Panc1 (cell line): ENCODE results near the gene RASL10A. TPM values are rescaled to one million over a fixed set of nuclear protein-coding genes. Genes with fewer than 3 reads are reported as not detected.
A peak's percentile ranks its signal among the peaks of the same experiment; 100 is the strongest.

ENCODE experiments used
- ATAC-seq: fragments of 200-7000 bp; cut with Tn5 transposase; 2 replicates; pipeline ENCODE4 v1.9.1; 2020; ENCODE audit warnings: mild to moderate bottlenecking, moderate library complexity
- BruUV-seq: library from RNA; stranded (reverse); fragments of 400-500 nt; replicated peaks from 2 replicates; lab custom pipeline; 2021; lab: Mats Ljungman, UMichigan
- CTCF ChIA-PET: fragments of 300-600 bp; sonication (Branson Sonifier 250); formaldehyde crosslinking; loops from one replicate; lab custom pipeline; 2022; ENCODE audit warnings: antibody characterized with exemption; lab: Charles Lee
- POLR2A ChIA-PET: fragments of 300-600 bp; sonication (Branson Sonifier 250); formaldehyde crosslinking; loops from one replicate; lab custom pipeline; 2022; ENCODE audit warnings: antibody characterized with exemption; lab: Charles Lee
- DNase-seq: peaks from one replicate; pipeline ENCODE4 v3.0.0-alpha.2; 2010; ENCODE audit warnings: low read depth, low spot score
- H3K27ac ChIP-seq: 2 replicates; pipeline ENCODE4 v1.5.1; 2011; ENCODE audit warnings: mild to moderate bottlenecking, low read length, inconsistent platforms
- H3K27me3 ChIP-seq: fragments of 200-500 bp; sonication (Bioruptor generic); 2 replicates; pipeline ENCODE4 v1.6.0; 2014; ENCODE audit warnings: low read length, inconsistent platforms; ENCODE audit not compliant: control insufficient read depth, insufficient read depth
- H3K36me3 ChIP-seq: fragments of 200-500 bp; sonication (Bioruptor generic); 2 replicates; pipeline ENCODE4 v1.5.1; 2014; ENCODE audit warnings: inconsistent platforms, mild to moderate bottlenecking, low read length, moderate library complexity; ENCODE audit not compliant: control insufficient read depth, insufficient read depth
- H3K4me1 ChIP-seq: 2 replicates; pipeline ENCODE4 v1.5.1; 2011; ENCODE audit warnings: inconsistent platforms, mild to moderate bottlenecking, low read length, moderate library complexity; ENCODE audit not compliant: control insufficient read depth, insufficient read depth
- H3K4me3 ChIP-seq, 2 experiments: 2 replicates each; pipeline ENCODE4 v1.5.1; 2011 to 2012; ENCODE audit warnings: low read depth in 2 of 2, low read length in 2 of 2, mild to moderate bottlenecking in 2 of 2, inconsistent platforms in 1 of 2, moderate library complexity in 1 of 2
- H3K9me3 ChIP-seq: fragments of 200-500 bp; sonication (Bioruptor generic); 2 replicates; pipeline ENCODE4 v1.5.1; 2014; ENCODE audit warnings: low read depth, mild to moderate bottlenecking, inconsistent platforms, low read length, moderate library complexity; ENCODE audit not compliant: control insufficient read depth, insufficient read depth
- CTCF ChIP-seq: fragments of 450-650 bp; IDR thresholded peaks from 2 replicates; pipeline ENCODE4 v1.5.1; 2017; ENCODE audit warnings: mild to moderate bottlenecking
- POLR2AphosphoS5 ChIP-seq: IDR thresholded peaks from 2 replicates; pipeline ENCODE4 v1.6.1; 2012; ENCODE audit warnings: mild to moderate bottlenecking, low read depth, low read length, moderate library complexity
- REST ChIP-seq, 2 experiments: IDR thresholded peaks; 2 replicates each; pipeline ENCODE4 v1.6.1; 2011 to 2012; ENCODE audit warnings: low read depth in 2 of 2, control low read depth in 1 of 2, low read length in 1 of 2, mild to moderate bottlenecking in 1 of 2, moderate library complexity in 1 of 2; ENCODE audit not compliant: insufficient read depth in 1 of 2
- SIN3A ChIP-seq: IDR thresholded peaks from 2 replicates; pipeline ENCODE4 v1.6.1; 2012; ENCODE audit warnings: low read depth, mild to moderate bottlenecking, low read length, moderate library complexity, borderline replicate concordance; ENCODE audit not compliant: insufficient read depth
- TCF7L2 ChIP-seq: IDR thresholded peaks from 2 replicates; pipeline ENCODE4 v1.6.1; 2011; ENCODE audit warnings: mild to moderate bottlenecking, low read depth, low read length, inconsistent platforms
- in situ Hi-C: cut with HindIII; loops from 2 replicates; pipeline ENCODE4 v1.10.0; 2016; ENCODE audit warnings: low sequenced_read_pairs, low pct_unique_long_range_greater_than_20kb
- intact Hi-C: fragments of 100-400 bp; cut with micrococcal nuclease; formaldehyde crosslinking; loops from one replicate; pipeline ENCODE4 v1.10.0; 2022; ENCODE audit not compliant: unreplicated experiment
- total RNA-seq: library from RNA; stranded (reverse); gene quantifications from one replicate; pipeline ENCODE4 v1.2.1, GENCODE V29; 2021; ENCODE audit not compliant: unreplicated experiment

The RASL10A gene
- total RNA-seq, 1 experiment from 2014 or later: 2.6 TPM

- BruUV-seq: TSS peak; percentile 98
- no peak for ATAC-seq
- no peak for DNase-seq
- ChIA-PET CTCF (no interaction called here), POLR2A (interaction anchor here (0.6 kb wide), 1 partner anchor 27 kb away, joined by 3 read pairs; no protein-coding TSS in a partner anchor)
- TF ChIP-seq POLR2AphosphoS5 (no peak), TCF7L2 (no peak), REST (IDR thresholded peaks at IDR 0.05; ENCODE audit: insufficient read depth in 1 of 2, low read depth in 2 of 2, low read length in 1 of 2) (no peak)
- in situ Hi-C loops (no loop called here), intact Hi-C loops (no loop called here)
- Histone ChIP-seq H3K9me3 (no peaks in the 10 kb centered on the region), H3K4me1 (peaks cover 7% of the 10 kb centered on the region; the same call in 1 of the 2 replicates), H3K27me3 (no peaks in the 10 kb centered on the region), H3K27ac (no peak overlapping the region), H3K4me3 (no peak overlapping the region), H3K36me3 (peaks cover 30% of the 10 kb centered on the region)
Measured at GRCh38 chr22:29299136-29299900, 16.2 kb downstream of the RASL10A start.

- CTCF ChIA-PET: no interaction called here
- Histone ChIP-seq H3K27me3 (no peaks in the 10 kb centered on the region), H3K36me3 (peaks cover 30% of the 10 kb centered on the region), H3K9me3 (no peaks in the 10 kb centered on the region), H3K27ac (no peak overlapping the region), H3K4me3 (no peak overlapping the region), H3K4me1 (peaks cover 7% of the 10 kb centered on the region; the same call in 1 of the 2 replicates)
- ATAC-seq (no peak), DNase-seq (no peak)
- POLR2A ChIA-PET: no interaction called here
- TF ChIP-seq POLR2AphosphoS5 (no peak), TCF7L2 (no peak), CTCF (no peak), SIN3A (no peak), REST (IDR thresholded peaks at IDR 0.05; ENCODE audit: insufficient read depth in 1 of 2, low read depth in 2 of 2, low read length in 1 of 2) (no peak)
- BruUV-seq: no TSS peak
- intact Hi-C loops (no loop called here), in situ Hi-C loops (no loop called here)
Measured at GRCh38 chr22:29298641-29299040, 16.9 kb downstream of the RASL10A start.
